Astrocyte of the spinal cord (primary cell): ENCODE measurements around the gene CREB5.

ENCODE experiments used
- DNase-seq: peaks from one replicate; pipeline ENCODE4 v3.0.0; 2011; ENCODE audit warnings: low read depth, low spot score
- H3K4me3 ChIP-seq: 2 replicates; pipeline ENCODE4 v1.5.1; 2011; ENCODE audit warnings: low read depth, mild to moderate bottlenecking, low read length, moderate library complexity
- in situ Hi-C: cut with HindIII; loops from 2 replicates; pipeline ENCODE4 v1.10.0; 2017; ENCODE audit warnings: low sequenced_read_pairs
- TF ChIP-seq, protein P1 (sequence below): IDR thresholded peaks from 2 replicates; pipeline ENCODE4 v1.5.1; 2012; ENCODE audit warnings: low read depth, mild to moderate bottlenecking, low read length, inconsistent platforms

CREB5 gene

DNA sequence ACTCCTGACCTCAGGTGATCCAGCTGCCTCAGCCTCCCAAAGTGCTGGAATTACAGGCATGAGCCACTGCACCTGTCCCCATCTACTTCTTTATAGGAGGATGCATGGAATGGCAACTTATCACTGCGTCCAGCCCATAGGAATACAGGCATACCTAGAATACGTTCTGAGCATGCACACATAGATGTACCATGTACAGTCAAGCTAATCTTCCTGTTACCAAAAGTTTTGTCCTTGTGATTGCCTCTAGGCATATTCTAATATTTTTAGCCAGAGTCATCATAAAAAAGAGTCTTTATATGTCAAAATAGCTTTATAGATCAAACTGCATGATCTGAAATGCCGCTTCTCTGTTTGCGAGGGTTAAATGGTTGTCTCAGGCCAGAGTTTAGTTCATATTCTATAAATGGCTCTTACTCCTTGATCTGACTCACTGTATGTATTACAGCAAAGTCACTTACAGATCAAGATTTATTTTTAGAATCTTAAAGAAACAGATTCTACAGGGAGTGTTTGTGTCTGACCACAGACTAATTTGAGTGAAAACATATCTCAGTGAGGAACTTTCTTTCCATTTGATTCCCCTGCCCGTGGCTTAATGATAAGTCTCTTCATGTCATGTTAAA, 210.9 kb downstream of the CREB5 start:
- TF ChIP-seq, protein P1, sequence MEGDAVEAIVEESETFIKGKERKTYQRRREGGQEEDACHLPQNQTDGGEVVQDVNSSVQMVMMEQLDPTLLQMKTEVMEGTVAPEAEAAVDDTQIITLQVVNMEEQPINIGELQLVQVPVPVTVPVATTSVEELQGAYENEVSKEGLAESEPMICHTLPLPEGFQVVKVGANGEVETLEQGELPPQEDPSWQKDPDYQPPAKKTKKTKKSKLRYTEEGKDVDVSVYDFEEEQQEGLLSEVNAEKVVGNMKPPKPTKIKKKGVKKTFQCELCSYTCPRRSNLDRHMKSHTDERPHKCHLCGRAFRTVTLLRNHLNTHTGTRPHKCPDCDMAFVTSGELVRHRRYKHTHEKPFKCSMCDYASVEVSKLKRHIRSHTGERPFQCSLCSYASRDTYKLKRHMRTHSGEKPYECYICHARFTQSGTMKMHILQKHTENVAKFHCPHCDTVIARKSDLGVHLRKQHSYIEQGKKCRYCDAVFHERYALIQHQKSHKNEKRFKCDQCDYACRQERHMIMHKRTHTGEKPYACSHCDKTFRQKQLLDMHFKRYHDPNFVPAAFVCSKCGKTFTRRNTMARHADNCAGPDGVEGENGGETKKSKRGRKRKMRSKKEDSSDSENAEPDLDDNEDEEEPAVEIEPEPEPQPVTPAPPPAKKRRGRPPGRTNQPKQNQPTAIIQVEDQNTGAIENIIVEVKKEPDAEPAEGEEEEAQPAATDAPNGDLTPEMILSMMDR: no peak
- no peak overlapping the region for H3K4me3 ChIP-seq
- in situ Hi-C loops: no loop called here
- peak; percentile 67 for DNase-seq

DNA sequence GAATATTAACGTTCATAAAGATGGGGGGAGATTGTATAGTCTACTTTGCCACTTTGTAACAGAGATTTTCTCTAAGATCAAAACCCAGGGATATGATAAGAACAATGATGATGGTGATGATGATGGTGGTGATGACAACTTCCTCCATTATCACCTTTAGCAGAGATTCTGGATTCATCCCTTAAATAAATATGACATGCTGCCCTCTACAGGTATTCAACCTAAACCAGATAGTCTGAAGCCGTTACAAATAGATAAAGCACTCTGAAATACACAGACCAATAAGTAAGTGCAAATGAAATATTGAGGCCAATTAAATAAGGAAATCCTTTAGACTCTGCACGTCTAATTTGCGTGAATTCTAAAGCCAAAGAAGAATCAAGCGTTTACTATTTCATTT, 211.5 kb downstream of the CREB5 start:
- in situ Hi-C loops: no loop called here
- H3K4me3 ChIP-seq: no peak overlapping the region
- TF ChIP-seq, protein P1: no peak
- no peak for DNase-seq

DNA sequence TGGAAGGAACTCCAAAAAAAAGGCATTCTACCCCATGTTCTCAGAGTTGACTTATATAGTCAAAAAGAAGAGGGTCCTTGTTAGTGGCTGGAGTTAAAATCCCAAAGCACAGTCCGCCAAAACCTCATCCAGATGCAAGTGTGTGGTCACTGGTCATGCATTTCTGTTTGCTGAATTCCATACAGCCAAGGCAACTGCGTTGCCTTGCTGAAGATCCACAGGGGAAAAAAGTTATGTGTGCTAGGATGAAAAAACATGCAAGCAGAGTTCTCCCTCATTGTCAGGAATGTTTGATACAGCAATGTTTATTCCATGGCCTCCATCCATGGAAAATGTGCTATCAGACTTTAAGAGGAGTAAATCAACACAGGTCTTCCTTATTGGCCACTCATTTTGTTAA, 213.1 kb downstream of the CREB5 start:
- DNase-seq: no peak
- TF ChIP-seq, protein P1: no peak
- in situ Hi-C loops: no loop called here

DNA sequence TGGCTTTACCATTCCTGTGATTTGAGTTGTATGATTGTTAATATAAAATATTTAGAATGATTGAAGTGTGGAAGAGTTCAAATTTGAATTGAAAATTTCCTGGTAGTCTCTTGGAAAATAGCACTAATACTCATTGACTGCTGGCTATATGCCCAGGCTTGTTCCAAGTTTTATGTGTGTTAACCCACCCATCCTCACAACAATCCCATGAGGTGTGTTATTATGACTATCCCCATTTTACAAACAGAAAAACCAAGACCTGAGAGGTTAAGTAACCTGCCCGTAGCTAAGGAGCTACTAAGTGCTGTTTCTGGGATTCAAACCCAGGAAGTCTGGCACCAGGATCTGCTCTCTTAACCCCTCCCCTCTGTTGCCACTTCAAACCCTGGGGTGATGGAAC, 213.9 kb downstream of the CREB5 start:
- in situ Hi-C loops: no loop called here
- no peak overlapping the region for H3K4me3 ChIP-seq
- TF ChIP-seq, protein P1: no peak
- DNase-seq: no peak

More for the DNA sequence above, 213.1 kb downstream of the CREB5 start:
- H3K4me3 ChIP-seq: no peak overlapping the region

DNA sequence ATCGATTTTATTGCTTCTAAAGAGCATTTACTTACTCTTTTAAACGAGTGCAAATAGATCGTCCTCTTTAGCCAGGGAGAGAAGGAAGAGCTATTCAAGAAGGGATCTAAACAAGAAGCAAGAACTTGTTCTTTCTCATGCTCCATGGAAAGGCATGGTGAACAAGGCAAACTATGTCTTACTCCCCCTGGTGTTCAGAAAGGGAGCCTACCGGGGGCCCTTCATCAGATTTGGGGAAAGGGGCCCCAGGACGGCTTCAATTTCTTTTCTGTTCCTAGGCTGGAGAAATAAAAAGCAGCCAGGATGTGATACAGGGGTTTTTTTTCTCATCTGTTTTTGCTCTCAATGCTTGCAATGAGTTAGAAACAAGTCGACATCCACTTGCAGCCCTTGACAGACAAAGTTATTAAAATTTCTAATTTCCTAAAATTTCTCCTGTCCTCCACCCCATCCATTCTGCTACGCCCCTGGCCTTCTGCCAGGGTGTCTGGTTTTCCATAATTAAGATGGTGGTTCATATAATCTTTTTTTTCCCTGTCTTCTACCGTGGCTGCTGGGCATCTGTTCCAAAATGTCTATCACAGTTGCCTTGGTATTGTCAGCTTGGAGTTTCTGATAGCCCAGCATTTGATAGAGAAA, 214.4 kb downstream of the CREB5 start:
- TF ChIP-seq, protein P1: peak; percentile 78
- in situ Hi-C loops: no loop called here
- no peak overlapping the region for H3K4me3 ChIP-seq
- peak; percentile 46 for DNase-seq

DNA sequence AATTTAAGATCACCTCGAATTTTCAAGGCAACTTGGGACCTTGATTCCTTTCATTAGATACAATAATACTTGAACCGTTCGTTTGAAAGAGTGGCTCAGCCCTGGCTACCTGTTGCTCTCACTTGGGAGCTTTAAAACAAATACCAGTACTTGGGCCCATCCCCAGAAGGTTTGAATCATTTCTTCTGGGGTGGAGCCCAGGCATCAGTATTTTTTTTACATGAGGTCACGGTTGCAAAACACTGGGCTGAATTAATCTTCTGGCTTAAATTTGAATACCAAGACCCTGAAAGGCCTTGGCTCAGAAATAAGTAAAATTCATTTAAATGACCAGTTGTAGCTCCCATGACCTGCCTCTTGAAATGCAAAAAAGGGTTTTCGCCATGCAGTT, 214.9 kb downstream of the CREB5 start:
- in situ Hi-C loops: no loop called here
- TF ChIP-seq, protein P1: no peak

More for the DNA sequence above, 214.9 kb downstream of the CREB5 start:
- no peak overlapping the region for H3K4me3 ChIP-seq
- no peak for DNase-seq
